ENCODE data around the gene BLVRA. TPM values are rescaled to one million over a fixed set of nuclear protein-coding genes. Genes with fewer than 3 reads are reported as not detected.

The BLVRA gene
- polyA plus RNA-seq, 6 donors from 2014 or later = 3.5 to 15.9 (median 9.5) TPM

DNA sequence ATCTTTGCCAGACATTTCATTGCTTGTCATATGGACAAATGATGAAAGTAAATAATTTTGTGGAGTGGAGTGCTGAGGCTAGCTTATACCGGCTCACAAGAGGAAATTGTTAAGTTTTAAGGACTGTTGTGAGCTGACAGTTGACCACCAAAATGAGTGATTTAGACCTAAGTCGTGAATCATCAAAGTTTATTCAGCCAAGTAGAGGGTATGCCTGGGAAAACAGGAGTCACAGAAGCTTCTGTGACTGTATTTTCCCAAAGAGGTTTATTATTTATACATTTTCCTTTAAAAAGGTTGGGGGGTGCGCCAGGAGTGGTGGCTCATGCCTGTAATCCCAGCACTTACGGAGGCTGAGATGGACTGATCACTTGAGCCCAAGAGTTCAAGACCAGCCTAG, 89.0 kb downstream of the BLVRA start:
- H3K4me3 Mint-ChIP-seq = no peak overlapping the region
- peaks cover 0 to 19% (median 8%) of the 10 kb centered on the region in 3 donors for H3K27me3 Mint-ChIP-seq
- H3K9me3 Mint-ChIP-seq = peaks cover 0 to 2% (median 0%) of the 10 kb centered on the region in 7 donors
- H3K4me1 Mint-ChIP-seq = no peaks in the 10 kb centered on the region
- no peaks in the 10 kb centered on the region for H3K36me3 Mint-ChIP-seq
- DNase-seq = no peak
- ATAC-seq (ENCODE audit: low read depth in 2 of 2) = no peak
- no peak overlapping the region for H3K27ac Mint-ChIP-seq

DNA sequence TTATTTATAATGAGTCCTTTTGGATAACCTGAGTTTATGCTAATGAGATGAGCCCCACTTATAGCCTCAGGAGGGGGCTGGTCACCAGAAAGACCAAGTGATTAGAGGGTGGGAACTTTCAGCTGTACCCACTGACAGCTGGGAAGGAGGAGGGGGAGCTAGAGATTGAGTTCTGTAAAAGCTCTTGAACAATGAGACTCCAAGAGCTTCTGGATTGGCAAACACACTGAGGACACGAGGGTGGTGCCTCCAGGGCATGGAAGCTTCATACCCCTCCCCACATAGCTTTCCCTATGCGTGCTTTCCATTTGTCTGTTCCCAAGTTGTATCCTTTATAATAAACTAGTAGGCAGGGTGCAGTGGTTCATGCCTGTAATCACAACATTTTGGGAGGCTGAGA, 90.6 kb downstream of the BLVRA start:
- H3K27me3 Mint-ChIP-seq = peaks cover 0 to 16% (median 3%) of the 10 kb centered on the region in 3 donors
- H3K27ac Mint-ChIP-seq = no peak overlapping the region
- DNase-seq (no peak), ATAC-seq (ENCODE audit: low read depth in 2 of 2) (no peak)
- no peak overlapping the region for H3K4me3 Mint-ChIP-seq
- no peaks in the 10 kb centered on the region for H3K36me3 Mint-ChIP-seq
- no peaks in the 10 kb centered on the region for H3K4me1 Mint-ChIP-seq
- H3K9me3 Mint-ChIP-seq = peaks cover 0 to 4% (median 0%) of the 10 kb centered on the region in 7 donors

GRCh38 chr7:43850348-43851116, 92.1 kb downstream of the BLVRA start:
- Mint-ChIP-seq H3K27ac (no peak overlapping the region), H3K36me3 (no peaks in the 10 kb centered on the region), H3K27me3 (peaks cover 6 to 14% (median 8%) of the 10 kb centered on the region in 3 donors), H3K4me1 (no peaks in the 10 kb centered on the region), H3K4me3 (no peak overlapping the region), H3K9me3 (peaks cover 0 to 4% (median 0%) of the 10 kb centered on the region in 7 donors)
- ATAC-seq (ENCODE audit: low read depth in 2 of 2) (no peak), DNase-seq (no peak)

- H3K27ac Mint-ChIP-seq = no peak overlapping the region
- H3K4me1 Mint-ChIP-seq = no peaks in the 10 kb centered on the region
- no peak for ATAC-seq (ENCODE audit: low read depth in 2 of 2)
- peaks cover 6 to 14% (median 8%) of the 10 kb centered on the region in 3 donors for H3K27me3 Mint-ChIP-seq
- DNase-seq = no peak
- no peaks in the 10 kb centered on the region for H3K36me3 Mint-ChIP-seq
- no peak overlapping the region for H3K4me3 Mint-ChIP-seq
- H3K9me3 Mint-ChIP-seq = peaks cover 0 to 4% (median 0%) of the 10 kb centered on the region in 7 donors
These were observed 93.3 kb downstream of the BLVRA start for GRCh38 chr7:43851805-43852204.

GRCh38 chr7:43855176-43855575, 96.7 kb downstream of the BLVRA start:
- Mint-ChIP-seq H3K27me3 (peaks cover 4 to 8% (median 6%) of the 10 kb centered on the region in 3 donors), H3K9me3 (peaks cover 0 to 7% (median 0%) of the 10 kb centered on the region in 7 donors), H3K27ac (no peak overlapping the region), H3K4me1 (no peaks in the 10 kb centered on the region), H3K4me3 (no peak overlapping the region), H3K36me3 (no peaks in the 10 kb centered on the region)
- ATAC-seq (ENCODE audit: low read depth in 2 of 2) (no peak), DNase-seq (no peak)

GRCh38 chr7:43856316-43856715, 97.8 kb downstream of the BLVRA start:
- Mint-ChIP-seq H3K36me3 (no peaks in the 10 kb centered on the region), H3K4me1 (no peaks in the 10 kb centered on the region), H3K27me3 (peaks cover 6 to 8% (median 8%) of the 10 kb centered on the region in 3 donors), H3K9me3 (peaks cover 0 to 7% (median 0%) of the 10 kb centered on the region in 7 donors), H3K27ac (no peak overlapping the region), H3K4me3 (no peak overlapping the region)
- DNase-seq (no peak), ATAC-seq (ENCODE audit: low read depth in 2 of 2) (no peak)

Other genes with a start within 250 kb of the BLVRA start
- gene STK17A, start 175.6 kb upstream of the BLVRA start, polyA plus RNA-seq (ENCODE audit: low read depth in 6 of 6) = 100 to 1,000 TPM; 263 to 424 (median 353) TPM
- 100 to 1,000 TPM in 5 of 6 donors, 10 to 100 TPM in 1; 96.6 to 146 (median 107) TPM for gene COA1, start 29.2 kb upstream of the BLVRA start, polyA plus RNA-seq (ENCODE audit: low read depth in 6 of 6)
- 100 to 1,000 TPM; 114 to 144 (median 132) TPM for gene MRPS24, start 110.8 kb downstream of the BLVRA start, polyA plus RNA-seq (ENCODE audit: low read depth in 6 of 6)
- gene URGCP, start 147.9 kb downstream of the BLVRA start, polyA plus RNA-seq (ENCODE audit: low read depth in 6 of 6) = 10 to 100 TPM; 13.5 to 24.0 (median 21.2) TPM
- 10 to 100 TPM in 4 of 6 donors, 1 to 10 TPM in 2; 7.8 to 20.8 (median 11.1) TPM for gene UBE2D4, start 167.8 kb downstream of the BLVRA start, polyA plus RNA-seq (ENCODE audit: low read depth in 6 of 6)
- gene SPDYE1, start 239.2 kb downstream of the BLVRA start, polyA plus RNA-seq (ENCODE audit: low read depth in 6 of 6) = under 1 TPM in 3 of 6 donors, not detected in 3; 0.16 to 0.31 (median 0.17) TPM

All from naive B cell (primary cell).